Stimulated activated CD4-positive, alpha-beta T cell treated with anti-CD3 and anti-CD28 coated beads, Interleukin-15, amount 100 ng/mL, for 1 hour (primary cell): ENCODE results near the gene MT1A.

Source experiments
- DNase-seq, 2 donors: peaks; one replicate each; pipeline ENCODE4 v3.0.0-alpha.2; 2020; ENCODE audit warnings: low read depth in 1 of 2, low spot score in 1 of 2

MT1A gene

GRCh38 chr16:56675685-56676210, 37.3 kb downstream of the MT1A start:
- DNase-seq: peak in 1 of 2 donors; percentile 46

- DNase-seq: no peak
Measured at GRCh38 chr16:56677474-56677873, 39.0 kb downstream of the MT1A start.

- no peak for DNase-seq
Measured at GRCh38 chr16:56679078-56679730, 40.7 kb downstream of the MT1A start.

- no peak for DNase-seq
Measured at GRCh38 chr16:56679818-56680217, 41.4 kb downstream of the MT1A start.

DNA sequence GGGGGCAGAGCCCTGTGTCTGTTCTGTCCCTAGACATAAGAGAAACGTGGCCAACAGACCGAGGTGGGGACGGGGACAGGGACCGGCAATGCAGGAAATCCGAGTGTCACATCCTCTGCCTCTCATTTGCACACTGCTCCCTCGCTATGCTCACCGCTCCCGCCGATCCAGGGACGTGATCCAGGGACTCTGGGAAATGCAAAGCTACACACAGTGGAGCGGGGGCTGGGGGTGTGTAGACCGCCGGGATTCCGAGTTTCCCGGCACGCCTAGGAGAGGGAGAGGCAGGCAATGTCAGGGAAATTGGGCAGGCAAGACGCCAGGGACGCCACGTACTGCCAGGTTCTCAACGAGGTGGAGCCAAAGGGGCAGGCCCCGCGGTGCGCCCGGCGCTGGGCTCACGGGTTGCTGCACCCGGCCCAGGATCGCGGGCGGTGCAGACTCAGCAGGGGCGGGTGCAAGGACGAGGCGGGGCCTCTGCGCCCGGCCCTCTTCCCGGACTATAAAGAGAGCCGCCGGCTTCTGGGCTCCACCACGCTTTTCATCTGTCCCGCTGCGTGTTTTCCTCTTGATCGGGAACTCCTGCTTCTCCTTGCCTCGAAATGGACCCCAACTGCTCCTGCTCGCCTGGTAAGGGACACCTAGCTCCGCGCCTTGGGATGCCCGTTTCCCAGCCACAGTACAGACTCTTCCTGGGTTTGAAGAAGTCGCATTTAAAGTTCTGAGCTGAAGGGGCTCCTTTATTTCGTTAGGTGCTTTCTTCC, 43.7 kb downstream of the MT1A start, which contains the start of gene MT1X:
Gene MT1X (plus strand): TSS at position 532 of the 764 bp plus-strand sequence. CDS start 71 bp downstream, at position 603.
- DNase-seq: peak; percentile 72 to 91

DNA sequence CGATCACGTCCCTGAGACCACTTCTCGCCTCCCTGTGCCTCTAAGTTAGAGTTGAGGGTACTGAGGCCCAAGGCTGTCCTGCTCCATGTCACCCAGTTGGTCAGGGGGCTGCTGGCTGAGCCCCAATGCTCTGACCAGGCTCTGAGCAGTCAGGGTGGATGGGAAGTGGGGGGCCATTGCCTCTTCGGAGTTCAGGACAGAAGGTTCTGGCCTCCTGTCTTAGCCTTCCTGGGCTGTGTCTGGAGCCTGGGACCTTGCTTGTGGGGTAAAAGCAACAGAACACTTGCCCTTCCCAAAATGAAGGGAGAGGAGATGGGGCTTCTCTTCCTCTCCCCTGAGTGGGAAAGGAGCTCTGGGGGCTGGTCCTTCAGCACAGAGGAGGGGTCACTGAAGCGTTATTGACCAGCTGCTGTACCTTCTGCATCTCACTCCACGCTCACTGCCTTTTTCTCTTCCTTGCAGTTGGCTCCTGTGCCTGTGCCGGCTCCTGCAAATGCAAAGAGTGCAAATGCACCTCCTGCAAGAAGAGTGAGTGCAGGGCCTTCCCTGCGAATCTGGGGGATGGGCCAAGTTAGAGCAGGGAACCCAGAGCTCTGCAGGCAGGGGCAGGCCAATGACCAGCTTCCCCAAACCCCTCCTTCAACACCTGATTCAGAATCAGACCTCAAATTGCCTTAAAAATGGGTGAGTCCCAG, 44.4 kb downstream of the MT1A start:
- DNase-seq: no peak

GRCh38 chr16:56683424-56684172, 45.1 kb downstream of the MT1A start:
- no peak for DNase-seq

- DNase-seq: no peak
Measured at GRCh38 chr16:56684256-56684925, 45.9 kb downstream of the MT1A start.

GRCh38 chr16:56684926-56685590, 46.6 kb downstream of the MT1A start:
- no peak for DNase-seq

DNA sequence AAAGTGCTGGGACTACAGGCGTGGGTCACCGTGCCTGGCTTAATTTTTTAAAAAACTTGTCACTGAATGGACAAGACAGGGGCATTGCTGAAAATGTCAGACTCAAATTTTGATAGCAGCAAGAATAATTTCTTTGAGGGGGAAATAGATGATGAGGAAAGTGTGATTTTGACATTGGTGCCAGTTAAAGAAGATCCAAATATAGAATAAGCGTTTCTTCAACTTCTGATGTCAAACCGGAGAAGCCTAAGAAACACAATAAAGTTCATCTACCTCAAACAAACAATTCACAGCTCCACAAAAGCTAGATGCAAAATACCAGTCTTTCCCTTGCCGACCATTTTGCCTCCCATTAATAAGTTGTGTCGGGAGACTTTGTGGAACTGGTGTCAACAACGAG, 48.3 kb downstream of the MT1A start:
- no peak for DNase-seq

GRCh38 chr16:56688762-56689161, 50.3 kb downstream of the MT1A start:
- DNase-seq: no peak

GRCh38 chr16:56689171-56689570, 50.7 kb downstream of the MT1A start:
- DNase-seq: no peak
